Choroid plexus epithelial cell (primary cell): Measurements from ENCODE around the gene ITGB6.
"Not testable (repeated sequence)": the region's sequence is repeated elsewhere in the genome, so short reads cannot be mapped to it uniquely, and the experiment has no call there.

Experiments
- DNase-seq: peaks from one replicate; pipeline ENCODE4 v3.0.0-alpha.2; 2010; ENCODE audit warnings: low read depth
- H3K4me3 ChIP-seq: 2 replicates; pipeline ENCODE4 v1.5.1; 2011; ENCODE audit warnings: low read depth, mild to moderate bottlenecking, control low read depth, low read length, moderate library complexity
- CTCF ChIP-seq: conservative IDR thresholded peaks from 2 replicates; pipeline ENCODE4 v1.5.1; 2011; ENCODE audit warnings: low read depth, mild to moderate bottlenecking, control low read depth, inconsistent platforms, low read length, moderate library complexity

ITGB6 gene

DNA sequence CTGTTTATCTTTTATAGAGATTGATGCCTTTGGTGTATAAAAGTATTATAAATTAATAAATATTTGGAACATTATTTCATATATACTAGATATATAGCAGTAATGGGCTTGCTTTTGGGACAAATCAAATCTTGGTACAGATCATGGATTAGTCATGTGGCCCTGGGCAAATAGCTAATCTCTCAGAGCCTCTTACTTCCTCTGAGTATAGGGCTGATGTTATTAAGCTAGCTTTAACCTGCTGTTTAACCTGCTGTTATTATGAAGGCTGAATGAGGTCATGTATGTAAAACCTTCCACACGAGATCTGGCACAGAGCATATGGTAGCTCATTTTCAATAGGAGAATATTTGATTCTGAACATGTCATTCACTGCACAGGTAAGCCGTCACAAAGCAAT lies 5.7 kb downstream of the ITGB6 start:
- TF ChIP-seq CTCF: no peak
- no peak for DNase-seq
- no peak overlapping the region for H3K4me3 ChIP-seq

GRCh38 chr2:160181146-160181836 lies 18.8 kb downstream of the ITGB6 start:
- not testable (repeated sequence) for H3K4me3 ChIP-seq

DNA sequence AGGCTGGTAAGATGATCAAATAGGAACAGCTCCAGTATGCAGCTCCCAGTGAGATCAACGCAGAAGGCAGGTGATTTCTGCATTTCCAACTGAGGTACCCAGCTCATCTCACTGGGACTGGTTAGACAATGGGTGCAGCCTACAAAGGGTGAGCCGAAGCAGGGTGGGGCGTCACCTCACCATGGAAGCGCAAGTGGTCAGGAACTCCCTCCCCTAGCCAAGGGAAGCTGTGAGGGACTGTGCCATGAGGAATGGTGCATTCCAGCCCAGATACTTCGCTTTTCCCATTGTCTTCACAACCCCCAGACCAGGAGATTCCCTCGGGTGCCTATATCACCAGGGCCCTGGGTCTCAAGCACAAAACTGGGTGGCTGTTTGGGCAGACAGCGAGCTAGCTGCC lies 19.4 kb downstream of the ITGB6 start:
- not testable (repeated sequence) for DNase-seq, H3K4me3 ChIP-seq

More at GRCh38 chr2:160181146-160181836, 18.8 kb downstream of the ITGB6 start:
- DNase-seq: peak; percentile 65

DNA sequence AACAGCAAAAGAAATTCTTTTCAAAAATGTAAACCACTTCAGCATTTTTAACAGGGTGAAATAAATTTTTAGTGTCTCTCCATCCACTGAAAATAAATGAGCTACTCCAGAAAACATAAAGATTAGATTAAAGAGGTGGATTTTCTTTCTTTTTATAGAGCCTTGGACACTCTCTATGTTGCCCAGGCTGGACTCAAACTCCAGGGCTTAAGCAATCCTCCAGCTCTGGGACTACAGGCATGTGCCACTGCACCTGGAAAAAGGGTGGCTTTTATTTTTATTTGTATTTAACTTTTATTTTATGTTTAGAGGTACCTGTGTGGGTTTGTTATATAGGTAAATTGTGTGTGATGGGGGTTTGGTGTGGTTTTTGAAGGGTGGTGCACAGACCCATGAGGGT lies 19.9 kb downstream of the ITGB6 start:
- no peak overlapping the region for H3K4me3 ChIP-seq
- DNase-seq: no peak
- TF ChIP-seq CTCF: no peak

DNA sequence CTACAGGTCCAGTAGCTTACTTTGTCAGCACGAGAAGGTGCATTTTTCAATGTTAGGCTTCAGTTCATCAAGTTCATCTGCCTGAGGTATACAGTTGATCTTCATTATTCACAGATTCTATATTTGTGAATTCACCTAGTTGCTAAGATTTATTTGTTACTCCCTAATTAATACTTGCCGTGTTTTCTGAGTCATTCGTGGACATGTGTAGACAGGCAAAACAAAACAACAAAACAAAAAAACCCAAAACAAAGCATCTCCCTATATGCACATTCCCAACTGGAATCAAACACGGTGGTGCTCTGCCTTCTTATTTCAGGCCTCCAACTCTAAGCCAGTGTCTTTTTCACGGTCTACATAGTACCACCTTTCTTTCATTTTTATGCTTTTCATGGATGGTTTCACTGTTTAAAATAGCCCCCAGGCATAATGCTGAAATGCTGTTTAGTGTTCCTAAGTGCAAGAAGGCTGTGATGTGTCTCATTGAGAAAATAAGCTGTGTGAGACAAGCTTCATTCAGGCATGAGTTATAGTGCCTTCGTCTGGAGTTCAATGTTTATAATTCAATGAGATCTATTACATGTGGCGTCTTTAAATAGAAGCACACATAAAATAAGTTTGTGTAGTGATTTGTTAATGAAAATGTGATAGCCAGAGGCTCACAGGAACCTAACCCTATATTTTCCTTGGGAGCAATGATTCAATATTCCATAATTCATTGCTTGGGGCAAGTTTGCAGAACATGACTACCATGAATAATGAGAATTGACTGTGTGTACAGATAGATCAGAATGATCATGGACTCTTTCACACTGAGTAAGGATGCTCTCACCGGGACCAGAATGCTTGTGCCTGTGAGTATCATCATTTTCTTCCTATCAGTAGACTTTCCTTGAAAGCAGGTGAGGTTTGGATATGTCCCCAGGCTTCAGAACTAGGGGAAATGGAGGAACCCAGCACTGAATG lies 24.6 kb downstream of the ITGB6 start:
- no peak for TF ChIP-seq CTCF
- H3K4me3 ChIP-seq: no peak overlapping the region
- DNase-seq: no peak

- no peak for DNase-seq
- H3K4me3 ChIP-seq: no peak overlapping the region
- TF ChIP-seq CTCF: no peak
Measured at GRCh38 chr2:160174322-160174721, 25.8 kb downstream of the ITGB6 start.

DNA sequence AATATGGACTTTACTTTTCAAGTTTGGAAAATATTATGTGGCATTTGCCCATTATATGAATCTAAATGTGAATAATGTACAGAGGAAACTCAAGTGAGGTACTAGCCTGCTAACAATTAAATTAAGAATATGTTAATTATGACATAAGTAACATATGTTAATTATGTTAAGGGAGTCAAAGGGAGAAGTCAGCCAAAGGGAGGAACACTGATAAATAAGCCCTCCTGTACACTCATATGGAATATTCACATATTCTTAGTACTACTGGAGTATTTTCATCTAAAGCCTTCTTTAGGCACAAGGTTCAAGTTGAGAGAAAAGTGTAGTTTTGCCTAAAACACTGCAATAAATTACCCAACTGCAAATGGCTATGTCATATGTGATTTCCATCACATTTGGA lies 30.1 kb downstream of the ITGB6 start:
- no peak overlapping the region for H3K4me3 ChIP-seq
- no peak for DNase-seq
- no peak for TF ChIP-seq CTCF

- TF ChIP-seq CTCF: no peak
- no peak for DNase-seq
- no peak overlapping the region for H3K4me3 ChIP-seq
Measured at GRCh38 chr2:160169471-160169870, 30.6 kb downstream of the ITGB6 start.
